OCI-LY1 (cell line): Measurements from ENCODE around the gene POU2AF1.
A peak's percentile ranks its signal among the peaks of the same experiment; 100 is the strongest.

Experiments
- H2AFZ ChIP-seq: fragments of 200-600 bp; sonication (generic), shearing (Covaris generic); 2 replicates; pipeline ENCODE4 v1.6.0; 2014; ENCODE audit warnings: antibody characterized with exemption, mild to moderate bottlenecking, low read length
- H3F3A ChIP-seq: fragments of 200-600 bp; sonication (generic), shearing (Covaris generic); 2 replicates; pipeline ENCODE4 v1.6.0; 2014; ENCODE audit warnings: mild to moderate bottlenecking, antibody characterized with exemption, low read length, moderate library complexity; ENCODE audit not compliant: insufficient read depth
- H3K27ac ChIP-seq: fragments of 200-600 bp; sonication (generic); 2 replicates; pipeline ENCODE4 v1.5.1; 2014; ENCODE audit warnings: low read length, mixed run types, mild to moderate bottlenecking, low read depth; ENCODE audit not compliant: poor library complexity, severe bottlenecking
- H3K27me3 ChIP-seq: fragments of 200-600 bp; sonication (generic); 2 replicates; pipeline ENCODE4 v1.6.0; 2014; ENCODE audit warnings: antibody characterized with exemption, mild to moderate bottlenecking, low read length, moderate library complexity; ENCODE audit not compliant: insufficient read depth
- H3K36me3 ChIP-seq: fragments of 200-600 bp; sonication (generic); 2 replicates; pipeline ENCODE4 v1.6.1; 2014; ENCODE audit warnings: mild to moderate bottlenecking, antibody characterized with exemption, low read length, moderate library complexity, mixed read lengths; ENCODE audit not compliant: insufficient read depth
- H3K4me1 ChIP-seq: fragments of 200-600 bp; sonication (generic); 2 replicates; pipeline ENCODE4 v1.5.1; 2014; ENCODE audit warnings: mild to moderate bottlenecking, low read length, moderate library complexity; ENCODE audit not compliant: insufficient read depth, severe bottlenecking
- H3K4me2 ChIP-seq: fragments of 200-600 bp; sonication (generic), shearing (Covaris generic); 2 replicates; pipeline ENCODE4 v1.6.1; 2014; ENCODE audit warnings: low read length
- H3K4me3 ChIP-seq: fragments of 200-600 bp; sonication (generic); 2 replicates; pipeline ENCODE4 v1.5.1; 2014; ENCODE audit warnings: low read length, low read depth, mild to moderate bottlenecking, mixed read lengths; ENCODE audit not compliant: poor library complexity, severe bottlenecking
- H3K79me2 ChIP-seq: fragments of 200-600 bp; shearing (Covaris generic); 2 replicates; pipeline ENCODE4 v1.6.1; 2016; ENCODE audit warnings: mixed run types, low read length, mixed read lengths; ENCODE audit not compliant: insufficient read depth
- H3K9ac ChIP-seq: fragments of 200-600 bp; sonication (generic), shearing (Covaris generic); 2 replicates; pipeline ENCODE4 v1.6.1; 2014; ENCODE audit warnings: mild to moderate bottlenecking, low read length, mixed read lengths
- H3K9me2 ChIP-seq: fragments of 200-600 bp; sonication (generic), shearing (Covaris generic); 2 replicates; pipeline ENCODE4 v1.6.1; 2014; ENCODE audit warnings: low read depth, mild to moderate bottlenecking, low read length, mixed read lengths
- H3K9me3 ChIP-seq: fragments of 200-600 bp; shearing (Covaris generic); 2 replicates; pipeline ENCODE4 v1.6.1; 2014; ENCODE audit warnings: low read length, mixed read lengths
- H4K20me1 ChIP-seq: fragments of 200-600 bp; sonication (generic), shearing (Covaris generic); 2 replicates; pipeline ENCODE4 v1.6.0; 2016; ENCODE audit warnings: mild to moderate bottlenecking, low read length; ENCODE audit not compliant: insufficient read depth
- CTCF ChIP-seq: fragments of 200-600 bp; sonication (generic), shearing (Covaris generic); IDR thresholded peaks from 2 replicates; pipeline ENCODE4 v1.5.1; 2017; ENCODE audit warnings: mild to moderate bottlenecking, antibody characterized with exemption, low read length, moderate library complexity, mixed read lengths
- EZH2 ChIP-seq: fragments of 200-600 bp; sonication (generic), shearing (Covaris generic); IDR thresholded peaks from 2 replicates; pipeline ENCODE4 v1.8.0; 2017; ENCODE audit warnings: borderline replicate concordance, mixed run types, mild to moderate bottlenecking, antibody characterized with exemption, low read length, moderate library complexity, mixed read lengths

Gene POU2AF1

GRCh38 chr11:111393096-111393495, 14.0 kb upstream of the POU2AF1 start:
- Histone ChIP-seq H3K9me2 (no peaks in the 10 kb centered on the region), H3K9ac (peak overlapping the region; percentile 13; the same call in 1 of the 2 replicates), H3K4me1 (peaks cover 89% of the 10 kb centered on the region), H4K20me1 (no peaks in the 10 kb centered on the region), H3K79me2 (no peaks in the 10 kb centered on the region), H3F3A (no peaks in the 10 kb centered on the region), H3K27ac (peak overlapping the region; percentile 97), H3K36me3 (no peaks in the 10 kb centered on the region), H2AFZ (no peak overlapping the region), H3K4me2 (peak overlapping the region; percentile 60; the same call in 1 of the 2 replicates), H3K4me3 (peak overlapping the region; percentile 2), H3K9me3 (no peaks in the 10 kb centered on the region), H3K27me3 (no peaks in the 10 kb centered on the region)
- TF ChIP-seq EZH2 (no peak), CTCF (no peak)

- Histone ChIP-seq H3K4me1 (peaks cover 85% of the 10 kb centered on the region), H3K4me3 (no peak overlapping the region), H3K79me2 (no peaks in the 10 kb centered on the region), H3K27me3 (no peaks in the 10 kb centered on the region), H4K20me1 (no peaks in the 10 kb centered on the region), H3K9me2 (no peaks in the 10 kb centered on the region), H3F3A (no peaks in the 10 kb centered on the region), H3K36me3 (no peaks in the 10 kb centered on the region), H2AFZ (no peak overlapping the region), H3K9me3 (no peaks in the 10 kb centered on the region), H3K4me2 (no peak overlapping the region; the same call in 1 of the 2 replicates), H3K27ac (peak overlapping the region; percentile 97), H3K9ac (no peak overlapping the region; the same call in 1 of the 2 replicates)
- TF ChIP-seq CTCF, result no peak
- no peak for TF ChIP-seq EZH2
Observed at GRCh38 chr11:111392552-111392951, 13.5 kb upstream of the POU2AF1 start.

DNA sequence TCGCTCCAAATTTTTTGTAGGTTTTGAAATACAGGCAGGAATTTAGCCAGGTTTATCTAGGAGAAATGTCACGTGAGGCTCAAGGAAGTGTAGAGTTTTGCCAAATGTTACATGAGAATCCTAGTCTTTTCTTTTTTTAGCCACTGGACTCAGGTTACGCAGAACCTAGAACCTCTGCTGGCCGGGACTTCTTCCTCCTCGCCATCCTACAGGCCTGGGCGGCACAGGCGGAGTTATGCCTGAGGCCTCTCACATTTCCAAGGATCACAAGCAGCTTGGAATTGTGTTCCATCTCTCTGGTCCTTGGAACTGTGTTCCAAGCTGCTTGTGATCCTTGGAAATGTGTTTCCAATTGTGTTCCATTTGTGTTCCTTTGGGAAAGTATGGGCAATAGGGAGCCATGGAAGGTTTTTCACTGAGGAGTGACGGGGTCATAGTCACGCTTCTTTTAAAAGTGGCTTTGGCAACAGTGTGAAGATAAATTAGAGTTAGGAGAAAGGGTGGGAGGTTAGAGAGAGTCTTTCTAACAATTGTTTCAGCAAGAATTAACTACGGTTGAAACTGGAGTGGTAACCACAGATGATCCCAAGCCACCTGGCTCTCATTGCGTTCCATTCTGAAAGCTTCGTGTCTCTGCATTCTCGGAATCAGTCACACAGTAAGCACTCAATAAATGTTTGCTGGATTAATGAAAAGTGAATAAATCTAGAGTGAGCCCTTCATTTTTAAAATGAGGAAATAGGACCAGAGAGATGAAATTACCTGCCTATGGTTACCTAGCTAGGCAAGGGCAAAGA, 12.5 kb upstream of the POU2AF1 start:
- H3K4me3 ChIP-seq, result no peak overlapping the region
- no peaks in the 10 kb centered on the region for H3K9me3 ChIP-seq
- no peaks in the 10 kb centered on the region for H3K9me2 ChIP-seq
- no peaks in the 10 kb centered on the region for H3F3A ChIP-seq
- no peak overlapping the region for H3K9ac ChIP-seq
- peak overlapping the region; percentile 69 for H3K27ac ChIP-seq
- H2AFZ ChIP-seq, result no peak overlapping the region
- no peaks in the 10 kb centered on the region for H3K79me2 ChIP-seq
- H3K4me2 ChIP-seq, result no peak overlapping the region
- no peaks in the 10 kb centered on the region for H3K27me3 ChIP-seq
- no peaks in the 10 kb centered on the region for H4K20me1 ChIP-seq
- peaks cover 74% of the 10 kb centered on the region for H3K4me1 ChIP-seq
- no peaks in the 10 kb centered on the region for H3K36me3 ChIP-seq
- no peak for TF ChIP-seq EZH2
- TF ChIP-seq CTCF, result no peak
